Testis (tissue), 3 donors: ENCODE results near the gene RPS6KA4. TPM values are rescaled to one million over a fixed set of nuclear protein-coding genes. Genes with fewer than 3 reads are reported as not detected.
A peak's percentile ranks its signal among the peaks of the same experiment; 100 is the strongest.

Experiments
- DNase-seq: peaks from one replicate; pipeline ENCODE4 v3.0.0-alpha.2; 2019
- H3K27ac ChIP-seq, 2 donors: fragments of 200-600 bp; sonication (generic); one replicate each; pipeline ENCODE4 v1.5.1; 2019
- H3K27me3 ChIP-seq: fragments of 200-600 bp; sonication (generic); one replicate; pipeline ENCODE4 v1.5.1; 2019
- H3K36me3 ChIP-seq: fragments of 200-600 bp; sonication (generic); one replicate; pipeline ENCODE4 v1.5.1; 2017; ENCODE audit warnings: low read depth; ENCODE audit errors: missing control alignments
- H3K4me1 ChIP-seq: fragments of 200-600 bp; sonication (generic); one replicate; pipeline ENCODE4 v1.5.1; 2019
- H3K4me3 ChIP-seq, 2 donors: fragments of 200-600 bp; sonication (generic); one replicate each; pipeline ENCODE4 v1.5.1; 2017 to 2019
- H3K9me3 ChIP-seq: fragments of 200-600 bp; sonication (generic); one replicate; pipeline ENCODE4 v1.5.1; 2017
- CTCF ChIP-seq, 3 experiments: fragments of 450-650 bp in 2 of 3; fragments of 200-600 bp in 1 of 3; sonication (generic) in 1 of 3; IDR thresholded peaks; one replicate each; pipeline ENCODE4 v1.5.1; 2016 to 2019; ENCODE audit warnings: antibody characterized with exemption in 3 of 3, mild to moderate bottlenecking in 2 of 3, moderate library complexity in 1 of 3
- POLR2A ChIP-seq: fragments of 450-650 bp; IDR thresholded peaks from one replicate; pipeline ENCODE4 v1.6.1; 2017; ENCODE audit warnings: antibody characterized with exemption, mild to moderate bottlenecking, moderate library complexity
- WGBS, 2 donors: methylation state at CpG; one replicate each; pipeline ENCODE4 v1.1.5; 2018; 5-methylcytosine and 5-hydroxymethylcytosine counted together
- intact Hi-C: fragments of 100-400 bp; cut with DNase I; formaldehyde crosslinking; loops from one replicate; pipeline ENCODE4 v1.15.1; 2023; ENCODE audit warnings: low total_unique reads
- polyA plus RNA-seq: library from polyadenylated mRNA; stranded (reverse); fragments of 350-450 nt; fragmentation: Illumina TruSeq; extraction: RNeasy Lipid Tissue Mini Kit (QIAGEN cat#74804); gene quantifications from one replicate; pipeline ENCODE4 v1.2.3, GENCODE V29; 2014; ENCODE audit warnings: low read depth, low replicate concordance; ENCODE audit not compliant: insufficient read depth
- total RNA-seq, 2 donors: library from RNA; depleted of rRNA; stranded (reverse); fragments of >200 nt; gene quantifications; one replicate each; pipeline ENCODE4 v1.2.3, GENCODE V29; 2016

The RPS6KA4 gene
- total and polyA plus RNA-seq, 3 donors from 2014 or later, result 9.2 to 15.6 (median 15.6) TPM

- no peaks in the 10 kb centered on the region for H3K36me3 ChIP-seq
- peaks cover 9% of the 10 kb centered on the region for H3K4me1 ChIP-seq
- no peak for TF ChIP-seq POLR2A
- no peak for TF ChIP-seq CTCF (IDR thresholded peaks at IDR 0.05)
- H3K27me3 ChIP-seq, result no peaks in the 10 kb centered on the region
- 81 to 85% methylated on average over 2 to 6 of the region's 6 CpGs for WGBS, 2 donors
- H3K9me3 ChIP-seq, result no peaks in the 10 kb centered on the region
- H3K4me3 ChIP-seq, result no peak overlapping the region
- intact Hi-C loops, result no loop called here
- no peak overlapping the region for H3K27ac ChIP-seq
- no peak for DNase-seq
Observed at GRCh38 chr11:64400102-64400501, 41.1 kb downstream of the RPS6KA4 start.

DNA sequence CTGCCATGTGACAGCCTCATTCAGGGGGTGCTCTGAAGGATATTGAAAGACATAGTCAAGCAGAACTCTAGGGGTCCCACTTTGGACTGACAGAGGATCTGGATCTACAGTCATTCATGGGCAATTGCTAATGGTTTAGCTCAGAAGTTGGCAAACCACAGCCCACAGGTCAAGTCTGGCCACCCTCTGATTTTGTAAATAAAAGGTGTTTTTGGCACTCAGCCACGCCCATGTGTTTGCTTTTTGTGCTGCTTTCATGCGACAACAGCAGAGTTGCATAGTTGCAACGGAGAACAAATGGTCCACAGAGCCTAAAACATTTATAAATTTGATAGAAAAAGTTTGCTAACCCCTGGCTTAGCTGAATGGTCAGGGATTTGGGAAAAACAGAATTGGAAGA lies 41.7 kb downstream of the RPS6KA4 start:
- 89 to 94% methylated on average over 3 of the region's 3 CpGs for WGBS, 2 donors
- H3K4me3 ChIP-seq, result no peak overlapping the region
- H3K27ac ChIP-seq, result no peak overlapping the region
- TF ChIP-seq CTCF (IDR thresholded peaks at IDR 0.05) (no peak), POLR2A (no peak)
- H3K36me3 ChIP-seq, result no peaks in the 10 kb centered on the region
- H3K9me3 ChIP-seq, result no peaks in the 10 kb centered on the region
- H3K4me1 ChIP-seq, result peaks cover 8% of the 10 kb centered on the region
- H3K27me3 ChIP-seq, result no peaks in the 10 kb centered on the region
- intact Hi-C loops, result no loop called here
- DNase-seq, result no peak

- TF ChIP-seq POLR2A (no peak), CTCF (IDR thresholded peaks at IDR 0.05) (no peak)
- Histone ChIP-seq H3K4me3 (no peak overlapping the region), H3K36me3 (no peaks in the 10 kb centered on the region), H3K27me3 (no peaks in the 10 kb centered on the region), H3K4me1 (no peaks in the 10 kb centered on the region), H3K9me3 (no peaks in the 10 kb centered on the region), H3K27ac (no peak overlapping the region)
- DNase-seq, result no peak
- intact Hi-C loops, result no loop called here
- 87 to 92% methylated on average over 7 of the region's 7 CpGs for WGBS, 2 donors
Observed at GRCh38 chr11:64401775-64402174, 42.8 kb downstream of the RPS6KA4 start.

DNA sequence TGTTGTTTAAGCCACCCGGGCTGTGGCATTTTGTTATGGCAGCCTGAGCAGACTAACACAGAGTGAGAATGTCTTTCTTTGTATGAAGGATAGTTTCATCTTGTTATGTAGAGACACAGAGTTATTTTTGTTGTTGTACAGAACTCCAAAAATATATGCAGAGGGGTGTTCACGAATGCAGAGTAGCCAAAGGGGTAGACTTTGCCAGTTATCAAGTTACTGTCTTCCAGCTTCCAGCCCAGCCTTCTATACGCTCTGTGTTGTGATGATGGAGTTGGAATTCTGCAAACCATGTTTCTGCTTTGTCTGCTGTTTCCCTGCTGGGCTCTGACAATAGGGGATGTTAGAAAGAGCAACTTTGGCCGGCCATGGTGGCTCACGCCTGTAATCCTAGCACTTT lies 44.1 kb downstream of the RPS6KA4 start:
- Histone ChIP-seq H3K27ac (no peak overlapping the region), H3K4me1 (no peaks in the 10 kb centered on the region), H3K27me3 (no peaks in the 10 kb centered on the region), H3K9me3 (no peaks in the 10 kb centered on the region), H3K36me3 (no peaks in the 10 kb centered on the region), H3K4me3 (no peak overlapping the region)
- intact Hi-C loops, result no loop called here
- no peak for DNase-seq
- WGBS, 2 donors, result 85 to 87% methylated on average over 5 of the region's 5 CpGs
- TF ChIP-seq CTCF (IDR thresholded peaks at IDR 0.05) (no peak), POLR2A (no peak)

GRCh38 chr11:64406221-64406946 lies 47.4 kb downstream of the RPS6KA4 start:
- WGBS, 2 donors, result 48 to 51% methylated on average over 8 to 10 of the region's 10 CpGs
- DNase-seq, result peak; percentile 59
- TF ChIP-seq CTCF (IDR thresholded peaks at IDR 0.05) (no peak), POLR2A (no peak)
- no peaks in the 10 kb centered on the region for H3K9me3 ChIP-seq
- no peak overlapping the region for H3K4me3 ChIP-seq
- H3K36me3 ChIP-seq, result no peaks in the 10 kb centered on the region
- no peak overlapping the region for H3K27ac ChIP-seq
- H3K27me3 ChIP-seq, result no peaks in the 10 kb centered on the region
- peaks cover 12% of the 10 kb centered on the region for H3K4me1 ChIP-seq
- intact Hi-C loops, result no loop called here
